ENCODE measurements around the gene RAB14.
A peak's percentile ranks its signal among the peaks of the same experiment; 100 is the strongest.

DNA sequence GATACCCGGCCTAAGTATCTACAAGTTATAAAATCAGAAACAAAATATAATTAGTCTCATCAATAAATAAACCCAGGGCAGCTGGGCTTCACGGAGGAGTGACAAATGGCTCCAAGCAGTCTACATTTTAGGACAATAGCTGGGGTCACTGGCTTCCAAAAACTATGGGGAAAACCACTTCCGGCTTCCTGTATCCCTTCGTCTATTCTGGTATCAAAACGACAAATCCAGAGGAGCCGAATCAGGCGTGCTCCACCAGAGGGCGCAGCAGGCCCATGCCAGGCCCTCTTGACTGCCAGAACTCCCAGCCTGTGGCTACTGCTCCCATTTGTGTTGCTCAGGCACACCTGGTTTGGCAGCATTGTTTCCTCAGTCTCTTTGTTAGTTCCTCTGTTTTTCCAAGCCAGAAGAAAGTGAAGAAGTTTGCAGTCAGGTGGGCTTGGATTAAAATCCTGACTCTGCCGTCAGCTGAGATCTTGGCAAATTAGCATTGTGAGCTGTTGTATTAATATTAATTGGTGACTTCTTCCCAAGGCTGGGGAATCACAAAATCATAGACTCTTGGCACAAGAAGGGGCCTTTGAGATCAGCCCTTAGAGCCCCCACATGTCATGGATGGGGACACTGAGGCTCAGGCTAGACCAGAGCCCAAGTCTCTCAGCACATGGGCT lies 11.6 kb upstream of the RAB14 start:
- TF ChIP-seq CTCF (IDR thresholded peaks at IDR 0.05) (peak; percentile 64 to 93 (median 92)), POLR2A (IDR thresholded peaks at IDR 0.05) (no peak)
